Inflammatory macrophage treated with lipopolysaccharide for 4 hours (primary cell): Measurements from ENCODE around the gene CHRNB2.

Source experiments
- DNase-seq: peaks from one replicate; pipeline ENCODE4 v3.0.0-alpha.2; 2020

Gene CHRNB2

DNA sequence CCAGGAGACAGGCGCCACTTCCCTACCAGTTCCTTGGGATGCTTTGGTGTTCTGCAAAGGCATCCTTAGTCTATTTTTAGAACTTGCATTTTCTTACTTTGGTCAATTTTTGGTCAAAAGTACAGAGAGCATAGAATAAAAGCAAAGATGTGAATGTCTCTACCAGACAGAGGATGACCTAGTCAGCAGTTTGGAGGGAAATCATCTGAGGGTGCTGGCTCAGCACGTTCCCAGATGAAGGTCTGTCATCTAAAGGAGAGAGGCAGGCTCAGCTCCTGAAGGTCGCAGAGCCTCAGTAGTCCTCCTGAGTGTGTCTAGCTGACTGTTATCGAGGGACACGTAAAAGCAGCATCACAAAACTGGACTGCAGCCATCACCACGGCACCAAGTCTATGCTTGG, 15.3 kb downstream of the CHRNB2 start:
- no peak for DNase-seq

DNA sequence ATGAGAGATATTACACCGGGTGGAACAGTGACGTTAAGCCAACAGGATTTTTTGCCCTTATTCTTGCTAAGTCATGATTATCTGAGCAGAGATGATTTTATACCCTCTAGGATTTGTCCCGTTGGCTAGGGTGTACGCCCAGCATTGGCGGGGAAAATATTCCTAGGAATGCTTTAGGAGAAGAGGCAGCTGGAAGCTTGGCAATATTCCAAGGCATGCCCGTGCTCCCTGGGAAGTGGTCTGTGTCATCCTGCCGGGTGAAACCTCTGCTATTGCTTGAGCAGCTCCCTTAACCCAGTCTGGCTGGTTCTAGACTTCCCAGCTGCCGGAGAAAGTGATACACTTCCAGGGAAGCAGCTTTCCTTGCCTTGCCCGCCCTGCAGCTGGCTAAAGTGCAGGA, 16.2 kb downstream of the CHRNB2 start:
- DNase-seq = no peak

DNA sequence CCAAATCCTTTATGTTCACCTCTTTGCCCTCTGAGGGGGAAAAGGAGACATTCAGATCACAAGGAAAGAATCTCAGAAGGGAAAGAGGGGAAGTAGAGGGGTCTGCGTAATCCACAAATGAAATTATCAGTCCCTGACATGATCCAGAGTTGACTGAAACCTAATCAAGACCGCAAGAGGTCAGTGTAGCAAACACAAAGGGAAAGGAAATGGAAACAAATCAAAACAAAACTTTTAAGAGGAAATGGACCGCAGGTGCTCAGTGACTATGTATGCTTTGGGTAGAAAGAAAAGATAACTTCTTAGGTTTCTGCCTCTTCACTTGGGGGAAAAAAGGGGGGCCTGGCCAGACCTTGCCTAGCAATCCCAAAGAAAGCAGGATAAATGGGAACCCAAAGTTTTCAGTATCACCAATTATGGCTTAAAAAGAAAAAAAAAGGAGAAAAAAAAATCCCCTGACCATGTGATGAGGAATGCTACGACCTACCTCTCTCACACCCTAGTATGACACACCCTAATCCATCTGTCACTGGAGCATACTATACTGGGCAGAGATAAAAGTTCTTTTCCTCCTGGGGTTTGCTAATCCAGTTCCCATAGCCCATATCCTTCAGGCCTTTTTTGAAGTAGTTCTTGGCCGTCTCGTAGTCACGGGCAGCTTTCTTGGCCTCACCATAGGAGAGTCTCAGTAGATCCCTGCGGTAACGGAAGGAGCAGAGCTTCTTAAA, 16.9 kb downstream of the CHRNB2 start:
- DNase-seq = no peak

DNA sequence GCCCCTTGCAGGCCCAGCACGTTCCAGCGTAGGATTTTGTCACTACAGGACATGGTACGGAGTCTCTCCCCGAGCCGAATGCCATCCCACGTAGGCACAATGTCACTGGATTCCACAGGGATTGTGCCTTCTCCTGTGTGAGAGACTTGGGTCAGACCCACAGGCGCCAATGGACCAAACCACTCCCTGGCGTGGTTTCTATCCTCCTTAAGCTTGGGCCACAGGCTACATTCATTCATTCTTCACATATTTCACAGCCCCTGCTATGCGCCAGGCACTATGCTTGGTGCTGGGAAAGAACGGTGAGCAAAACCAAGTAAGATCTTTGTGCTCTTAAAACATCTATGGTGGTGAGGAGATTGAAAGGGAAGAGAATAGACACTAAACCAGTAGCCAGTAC, 18.7 kb downstream of the CHRNB2 start:
- DNase-seq = no peak

DNA sequence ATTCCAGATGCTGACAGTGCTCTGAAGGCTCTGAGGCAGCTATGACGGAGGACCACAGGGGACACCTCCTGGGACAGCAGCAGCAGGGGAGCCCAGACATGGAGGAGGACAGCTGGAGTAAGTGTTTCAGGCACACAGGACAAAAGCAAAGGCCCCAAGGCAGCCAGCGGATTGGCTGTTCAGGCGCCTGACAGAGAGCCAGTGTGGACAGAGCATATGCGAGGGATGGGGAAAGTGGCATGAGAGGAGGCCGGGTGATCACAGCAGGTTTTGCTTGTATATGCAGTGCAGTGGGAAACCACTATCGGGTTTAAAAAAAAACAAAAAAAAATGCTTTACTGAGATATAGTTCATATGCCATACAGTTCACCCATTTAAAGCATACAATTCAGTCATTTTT, 19.1 kb downstream of the CHRNB2 start:
- no peak for DNase-seq

DNA sequence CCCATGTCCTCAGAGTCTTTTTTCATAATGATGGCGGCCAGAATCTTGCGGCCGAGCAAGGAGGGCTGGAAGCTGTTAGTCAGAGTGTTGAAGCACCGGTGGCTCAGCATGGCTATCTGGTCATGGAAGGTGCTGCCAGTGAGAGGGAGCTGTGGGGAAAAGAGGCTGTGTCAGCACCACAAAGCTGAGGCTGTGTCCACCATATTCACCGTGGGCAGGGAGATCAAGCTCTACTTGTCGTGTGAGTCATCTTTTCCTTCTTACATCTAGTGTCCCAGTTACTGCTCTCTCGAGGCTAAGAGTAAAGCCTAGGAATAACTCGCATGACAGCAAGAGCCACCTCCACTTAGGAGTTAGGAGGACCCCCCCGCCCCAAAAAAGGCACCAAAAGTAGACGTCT, 22.2 kb downstream of the CHRNB2 start:
- no peak for DNase-seq

DNA sequence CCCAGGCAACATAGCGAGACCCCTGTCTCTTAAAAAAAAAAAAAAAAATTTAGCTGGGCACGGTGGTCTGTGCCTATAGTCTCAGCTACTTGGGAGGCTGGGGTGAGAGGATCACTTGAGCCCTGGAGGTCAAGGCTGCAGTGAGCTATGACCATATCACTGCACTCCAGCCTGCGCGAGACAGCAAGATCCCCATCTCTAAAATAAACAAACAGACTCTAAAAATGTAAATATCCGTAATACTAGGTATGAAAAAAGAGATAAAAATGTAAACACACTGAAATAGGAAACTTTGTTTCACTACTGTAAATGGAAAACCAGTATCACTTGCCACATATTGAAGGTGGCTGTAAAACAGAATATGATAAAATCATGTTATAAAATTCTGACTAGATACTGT, 23.2 kb downstream of the CHRNB2 start:
- DNase-seq = no peak

DNA sequence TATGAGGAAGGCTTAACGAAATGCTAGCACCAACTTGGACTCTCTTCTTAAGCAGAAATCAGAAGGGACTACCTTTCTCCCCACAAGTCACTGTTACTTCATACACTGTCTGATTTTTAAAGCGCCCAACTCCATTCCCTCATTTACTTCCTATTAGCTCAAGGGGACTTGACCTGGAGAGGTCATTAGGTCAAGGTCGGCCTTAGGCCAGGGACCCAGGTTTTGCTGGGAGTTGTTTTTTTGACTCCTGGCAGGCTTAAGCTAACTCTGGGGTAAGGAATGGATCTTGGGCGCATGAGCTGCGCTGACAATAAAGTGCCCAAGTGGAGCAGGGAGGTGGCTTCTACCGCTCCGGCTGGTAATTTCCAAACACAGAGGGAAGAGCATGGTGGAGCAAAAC, 23.6 kb downstream of the CHRNB2 start:
- DNase-seq = no peak

DNA sequence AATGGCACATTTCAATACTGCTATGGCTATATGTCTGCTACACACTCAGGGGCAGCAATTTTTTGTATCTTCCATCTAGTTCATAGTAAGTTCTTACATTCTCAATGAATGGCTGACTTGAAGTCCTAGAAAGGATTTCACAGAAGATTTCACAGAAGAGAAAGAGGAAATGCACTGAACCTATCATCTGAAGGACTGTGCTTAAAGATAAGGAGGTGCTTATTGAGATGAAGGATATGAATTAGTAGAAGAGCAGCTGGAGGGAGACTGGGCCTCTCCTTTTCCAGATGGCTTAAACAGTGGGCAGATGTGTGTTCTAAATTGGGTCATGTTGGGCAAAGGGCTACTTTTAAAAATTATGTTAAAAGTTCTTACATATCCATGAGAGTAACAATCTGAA, 25.8 kb downstream of the CHRNB2 start:
- DNase-seq = no peak

DNA sequence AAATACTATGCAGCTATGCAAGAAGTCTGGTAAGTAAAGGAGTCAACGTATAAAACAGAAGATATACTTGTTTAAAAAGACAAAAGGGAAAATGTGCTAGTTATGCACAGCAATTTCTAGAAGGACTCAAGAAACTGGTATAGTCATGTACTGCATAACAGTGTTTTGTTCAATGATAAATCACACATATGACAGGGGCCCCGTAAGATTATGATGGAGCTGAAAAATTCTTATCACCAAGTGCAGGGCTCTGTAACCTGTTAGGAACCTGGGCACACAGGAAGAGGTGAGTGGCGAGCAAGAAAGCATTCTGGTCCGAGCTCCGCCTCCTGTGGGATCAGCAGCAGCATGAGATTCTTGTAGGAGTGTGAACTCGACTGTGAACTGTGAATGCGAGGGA, 27.2 kb downstream of the CHRNB2 start:
- DNase-seq = no peak

DNA sequence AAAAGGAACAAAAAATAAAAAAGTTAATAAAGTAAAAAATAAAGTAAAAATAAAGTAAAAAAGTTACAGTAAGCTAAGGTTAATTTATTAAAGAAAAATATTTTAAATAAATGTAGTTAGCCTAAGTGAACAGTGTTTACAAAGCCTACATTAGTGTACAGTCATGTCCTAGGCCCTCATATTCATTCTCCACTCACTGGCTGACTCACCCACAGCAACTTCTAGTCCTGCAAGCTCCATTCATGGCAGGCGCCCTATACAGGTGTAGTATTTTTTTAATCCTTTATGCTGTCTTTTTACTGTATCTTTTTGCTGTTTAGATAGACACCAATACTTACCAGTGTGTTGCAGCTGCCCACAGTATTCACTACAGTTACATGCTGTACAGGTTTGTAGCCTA, 28.0 kb downstream of the CHRNB2 start:
- no peak for DNase-seq

DNA sequence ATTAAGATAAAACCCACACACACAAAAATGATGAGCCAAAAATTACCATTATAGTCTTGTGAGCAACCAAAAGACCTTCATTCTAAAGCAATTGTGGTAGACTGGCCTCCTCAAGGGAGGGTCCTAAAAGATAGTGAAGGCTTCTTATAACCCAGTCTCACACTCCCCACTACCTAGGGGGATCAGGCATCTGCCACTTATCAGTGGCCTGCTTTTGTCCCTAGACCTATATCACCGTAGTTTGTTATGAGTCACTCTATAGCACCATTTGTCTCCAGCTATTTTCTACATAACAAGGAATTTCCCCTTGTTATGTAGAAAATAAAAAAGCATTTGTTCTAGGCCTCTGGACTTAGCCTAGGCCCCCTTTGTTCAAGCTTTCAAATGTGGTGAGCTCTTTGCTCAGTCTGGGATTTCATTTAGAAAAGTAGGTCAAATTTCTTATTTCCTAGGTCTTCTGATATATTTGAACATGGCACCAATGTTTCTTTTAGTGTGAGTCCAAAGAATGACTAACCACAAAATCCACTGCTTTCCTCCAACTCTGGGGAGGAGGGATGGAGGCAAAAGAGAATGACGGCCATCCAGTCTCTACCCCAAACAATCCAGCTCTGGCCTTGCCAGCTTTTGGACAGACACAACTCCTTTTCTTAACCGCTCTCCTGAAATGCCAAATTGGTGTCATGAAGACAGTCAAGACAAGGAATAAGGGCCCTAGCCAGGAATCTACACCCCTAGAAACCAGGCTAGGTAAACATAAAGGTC, 31.5 kb downstream of the CHRNB2 start:
- DNase-seq = no peak

DNA sequence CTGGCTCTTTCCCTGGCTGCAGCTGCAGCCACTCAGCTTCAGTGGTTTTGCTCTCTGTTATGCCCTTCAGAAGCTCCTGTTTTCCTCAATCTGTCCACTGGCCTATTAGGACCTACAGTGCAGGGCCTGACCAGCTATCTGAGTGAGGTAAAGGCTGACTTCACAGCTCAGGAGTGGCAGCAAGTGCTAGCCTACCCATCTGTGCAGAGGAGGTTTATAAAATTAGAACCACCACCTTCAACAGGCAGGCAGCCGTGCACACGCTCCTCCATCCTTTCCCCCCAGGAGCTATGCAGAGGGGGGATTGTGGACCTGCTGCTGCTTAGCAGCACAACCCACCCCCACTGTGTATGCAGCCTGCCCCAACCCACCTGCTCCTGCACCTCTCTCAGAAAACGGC, 32.1 kb downstream of the CHRNB2 start:
- no peak for DNase-seq

DNA sequence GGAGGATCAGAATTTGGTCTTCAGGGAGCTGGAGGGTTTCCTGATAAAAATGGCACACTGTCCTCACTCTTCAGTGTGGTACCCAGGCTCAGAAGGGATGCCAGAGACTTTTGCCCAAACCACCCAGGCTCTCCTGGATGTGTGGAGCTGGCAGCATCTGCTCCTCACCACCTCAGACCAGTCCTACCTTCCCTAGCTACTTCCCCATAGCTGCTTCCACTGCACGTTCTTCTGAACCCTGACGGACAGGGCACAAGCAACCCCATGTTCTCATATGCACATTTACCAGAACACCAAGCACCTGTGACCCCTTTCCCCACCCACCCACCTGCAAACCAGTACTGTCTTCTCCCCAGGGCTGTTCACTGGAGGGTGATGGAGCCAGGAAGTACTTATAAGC, 35.7 kb downstream of the CHRNB2 start:
- no peak for DNase-seq

DNA sequence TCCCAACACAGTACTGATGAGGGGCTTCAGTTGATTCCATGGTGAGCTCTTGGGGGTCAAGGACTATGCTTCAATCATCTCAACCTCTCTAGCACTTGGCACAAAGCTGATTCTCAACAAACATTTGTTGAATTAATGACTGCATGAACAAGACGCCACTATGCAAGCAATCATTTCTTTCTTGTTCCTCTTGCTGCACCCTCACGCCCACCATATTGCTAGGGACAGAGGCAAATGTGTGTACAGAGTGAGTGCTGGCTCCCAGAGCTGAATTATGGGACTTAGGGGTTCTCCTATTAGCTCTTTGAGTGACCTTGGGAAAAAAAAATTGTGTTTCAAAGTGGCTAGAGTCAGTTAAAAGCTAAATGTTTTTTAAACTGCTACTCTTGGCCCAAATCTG, 38.0 kb downstream of the CHRNB2 start:
- DNase-seq = peak; percentile 54

DNA sequence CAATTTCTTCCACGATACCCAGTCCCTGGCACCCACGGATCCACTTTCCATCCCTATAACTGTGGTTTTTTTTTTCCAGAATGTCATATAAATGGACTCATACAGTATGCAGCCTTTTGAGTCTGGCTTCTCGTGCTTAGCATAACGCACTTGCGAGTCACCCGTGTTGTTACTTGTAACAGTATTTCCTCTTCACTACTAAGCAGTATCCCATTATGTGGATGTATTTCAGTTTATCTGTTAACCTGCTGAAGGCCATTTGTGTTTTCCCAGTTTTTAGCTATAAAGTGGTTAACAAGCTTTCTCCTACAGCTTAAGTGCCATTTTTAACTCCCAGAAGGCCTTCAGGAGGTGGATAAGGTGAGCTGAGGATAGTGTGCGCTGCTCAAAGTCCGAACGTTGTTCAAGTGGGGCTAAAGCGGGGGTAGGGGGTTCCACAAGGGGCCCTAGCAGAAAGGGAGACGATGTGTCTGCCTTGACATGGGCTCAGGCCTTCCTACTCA, 39.6 kb downstream of the CHRNB2 start:
- DNase-seq = no peak

DNA sequence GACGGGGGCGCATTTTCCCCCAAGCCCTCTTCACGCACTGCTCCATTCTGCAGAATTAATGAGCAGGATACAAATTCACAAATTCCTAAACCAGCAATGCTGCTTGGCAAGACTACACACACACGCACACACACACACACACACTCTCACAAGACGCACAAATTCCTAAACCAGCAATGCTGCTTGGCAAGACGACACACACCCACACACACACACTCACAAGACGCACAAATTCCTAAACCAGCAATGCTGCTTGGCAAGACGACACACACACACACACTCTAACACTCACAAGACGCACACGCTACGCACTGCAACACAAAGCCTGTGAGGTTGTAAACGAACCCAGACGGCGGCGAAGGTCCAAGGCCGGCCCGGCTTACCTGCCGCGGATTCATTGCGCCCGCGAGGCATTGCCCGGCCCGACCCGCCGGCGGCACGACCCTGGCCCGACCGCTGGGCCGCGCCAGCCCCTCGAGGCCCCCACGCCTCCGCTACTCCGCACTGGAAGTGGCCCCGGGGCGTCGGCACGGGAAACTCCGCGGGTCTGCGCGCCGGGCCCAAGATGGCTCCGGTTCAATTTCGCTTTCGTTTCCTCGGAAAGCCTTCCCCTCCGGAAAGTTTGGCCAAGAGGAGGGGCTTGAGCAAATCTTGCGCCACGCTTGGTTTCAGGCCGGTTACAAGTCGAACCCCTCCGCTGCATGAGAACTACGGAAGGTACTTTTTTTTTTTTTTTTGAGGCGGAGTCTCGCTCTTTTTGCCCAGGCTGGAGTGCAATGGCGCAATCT, 40.2 kb downstream of the CHRNB2 start, which contains the start of gene ADAR:
Gene ADAR (minus strand): TSS at position 578 of the 788 bp plus-strand sequence. CDS start 180 bp downstream, at position 398.
- peak; percentile 99 for DNase-seq

DNA sequence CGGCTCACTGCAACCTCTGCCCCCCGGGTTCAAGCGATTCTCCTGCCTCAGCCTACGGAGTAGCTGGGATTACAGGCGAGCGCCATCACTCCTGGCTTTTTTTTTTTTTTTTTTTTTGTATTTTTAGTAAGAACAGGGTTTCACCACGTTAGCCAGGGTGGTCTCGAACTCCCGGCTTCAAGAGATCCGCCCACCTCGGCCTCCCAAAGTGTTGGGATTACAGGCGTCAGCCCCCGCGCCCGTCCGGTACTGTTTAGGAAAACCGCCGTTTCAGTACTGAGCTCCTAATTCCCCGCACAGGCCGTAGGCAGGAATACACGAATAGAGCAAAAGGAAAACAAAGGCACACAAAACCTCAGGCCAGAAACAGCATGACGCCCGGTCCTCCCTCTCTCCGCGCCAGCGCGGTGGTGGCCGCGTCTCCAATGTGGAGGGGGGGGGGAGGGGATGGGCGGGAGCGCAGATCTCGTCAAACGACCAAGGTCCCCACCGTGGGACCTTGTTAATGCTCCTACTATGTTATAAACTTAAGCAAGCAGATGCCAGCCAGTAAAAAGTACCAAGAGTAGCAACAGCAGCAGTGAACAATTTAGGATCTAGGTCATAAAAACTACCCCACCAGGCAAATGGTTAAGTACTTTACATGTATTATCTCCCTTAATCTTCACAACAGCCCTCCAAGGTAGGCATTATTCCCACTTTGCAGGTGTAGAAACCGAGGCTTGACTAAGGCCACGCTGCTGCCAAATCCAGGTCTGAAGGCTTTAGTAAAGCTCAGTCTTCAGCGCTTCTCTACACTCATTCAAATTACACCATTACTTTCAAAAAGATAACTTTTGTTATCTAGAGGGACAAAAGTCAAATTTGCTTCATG, 41.1 kb downstream of the CHRNB2 start:
- DNase-seq = peak; percentile 46

DNA sequence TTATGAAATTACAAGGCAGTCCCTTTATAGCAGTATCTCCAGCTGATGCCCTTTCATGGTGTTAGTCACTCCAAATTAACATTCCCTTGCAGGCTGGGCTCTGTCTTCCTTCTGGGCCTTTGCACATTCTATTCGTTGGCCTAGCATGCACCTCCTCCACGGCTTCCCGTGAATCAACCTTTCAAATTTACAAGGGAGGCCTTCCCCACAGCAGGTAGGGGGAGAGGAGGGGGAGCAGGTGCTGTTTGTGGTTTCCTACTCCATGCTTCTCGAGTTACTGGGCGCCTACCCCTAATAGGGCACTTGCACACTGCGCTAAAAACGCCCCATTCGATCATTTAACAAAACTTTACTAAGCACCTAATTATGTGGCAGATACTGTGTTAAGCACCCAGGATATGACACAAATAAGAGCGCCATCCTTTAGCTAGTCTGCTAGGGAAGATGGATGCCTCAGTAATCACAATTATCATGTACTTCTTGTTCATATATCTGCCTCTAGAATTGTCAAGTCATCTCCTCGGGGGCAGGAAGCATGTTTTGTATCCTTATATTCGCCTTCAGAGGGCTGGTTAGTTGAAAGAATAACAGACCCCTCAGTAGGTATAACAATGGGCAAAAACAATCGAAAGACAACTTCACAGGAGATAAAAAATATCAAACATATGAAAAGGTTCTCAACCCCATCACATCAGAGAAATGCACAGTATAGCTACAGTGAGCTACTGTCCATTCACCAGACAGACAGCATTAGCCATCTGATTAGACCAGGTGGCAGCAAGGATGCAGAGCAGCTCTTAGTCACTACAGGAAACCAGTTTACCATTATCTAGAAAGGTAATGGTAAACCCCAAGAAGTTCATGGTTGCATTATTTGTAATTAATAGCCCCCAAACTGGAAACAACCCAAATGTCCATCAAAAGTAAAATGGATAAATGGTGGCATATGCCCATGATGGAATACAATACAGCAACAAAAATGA, 42.1 kb downstream of the CHRNB2 start:
- no peak for DNase-seq

DNA sequence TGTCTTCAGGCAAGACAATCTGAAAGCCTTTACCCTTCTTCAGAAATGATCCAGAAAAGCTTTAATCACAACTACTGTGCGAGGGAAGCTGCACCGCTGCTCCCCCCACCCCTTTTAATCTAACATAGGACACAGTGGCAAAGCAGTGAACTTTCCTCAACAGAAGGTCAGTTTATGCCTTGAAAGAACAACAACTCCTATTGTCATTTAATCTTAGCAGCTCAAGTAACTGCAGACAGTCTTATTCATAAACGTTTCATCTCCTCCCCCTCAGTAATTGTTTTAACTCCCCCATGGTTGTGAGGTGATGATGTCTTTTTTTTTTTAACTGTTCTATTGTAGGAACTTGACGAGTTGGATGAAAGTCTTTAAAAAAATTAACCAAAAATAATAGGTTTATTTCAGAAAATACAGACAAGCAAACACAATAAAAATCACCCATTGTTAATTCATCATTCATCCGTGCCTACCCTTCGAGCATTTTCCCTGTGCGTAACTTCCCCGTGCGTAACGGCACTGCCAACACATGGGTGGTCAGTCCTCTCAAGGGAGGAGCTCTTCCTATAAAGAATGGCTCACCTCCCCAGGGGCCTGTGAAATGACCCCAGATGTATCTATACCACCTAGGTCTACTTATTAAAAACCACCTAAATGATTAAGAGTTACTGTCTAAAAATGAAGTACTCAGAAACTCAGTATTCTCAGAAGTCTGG, 43.7 kb downstream of the CHRNB2 start:
- DNase-seq = no peak

DNA sequence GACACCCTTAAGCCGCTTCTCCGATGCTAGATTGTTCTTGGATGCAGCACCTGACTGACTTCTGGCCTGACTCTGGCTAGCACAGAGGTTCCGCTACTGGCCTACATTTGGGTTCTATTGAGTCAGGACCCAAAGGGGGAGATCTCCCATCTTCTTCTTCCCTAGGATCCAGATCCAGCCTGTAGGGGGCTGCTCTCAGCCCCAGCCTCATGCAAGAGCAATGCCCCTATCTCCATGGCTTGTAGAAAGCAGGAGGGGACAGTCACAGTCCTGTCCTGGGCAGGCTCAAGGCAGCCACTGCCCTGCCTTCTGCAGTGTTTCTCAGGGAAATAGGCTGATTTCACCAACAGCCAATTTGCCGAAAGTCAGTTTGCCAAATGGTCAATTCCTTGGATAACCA, 46.7 kb downstream of the CHRNB2 start:
- no peak for DNase-seq
